Measurements from ENCODE around the gene UCK1. TPM values are rescaled to one million over a fixed set of nuclear protein-coding genes. Genes with fewer than 3 reads are reported as not detected.

Gene UCK1
- total RNA-seq (2014; rRNA removed; shearing (Covaris generic)), result 20.3 and 21.3 TPM in 2 replicates

DNA sequence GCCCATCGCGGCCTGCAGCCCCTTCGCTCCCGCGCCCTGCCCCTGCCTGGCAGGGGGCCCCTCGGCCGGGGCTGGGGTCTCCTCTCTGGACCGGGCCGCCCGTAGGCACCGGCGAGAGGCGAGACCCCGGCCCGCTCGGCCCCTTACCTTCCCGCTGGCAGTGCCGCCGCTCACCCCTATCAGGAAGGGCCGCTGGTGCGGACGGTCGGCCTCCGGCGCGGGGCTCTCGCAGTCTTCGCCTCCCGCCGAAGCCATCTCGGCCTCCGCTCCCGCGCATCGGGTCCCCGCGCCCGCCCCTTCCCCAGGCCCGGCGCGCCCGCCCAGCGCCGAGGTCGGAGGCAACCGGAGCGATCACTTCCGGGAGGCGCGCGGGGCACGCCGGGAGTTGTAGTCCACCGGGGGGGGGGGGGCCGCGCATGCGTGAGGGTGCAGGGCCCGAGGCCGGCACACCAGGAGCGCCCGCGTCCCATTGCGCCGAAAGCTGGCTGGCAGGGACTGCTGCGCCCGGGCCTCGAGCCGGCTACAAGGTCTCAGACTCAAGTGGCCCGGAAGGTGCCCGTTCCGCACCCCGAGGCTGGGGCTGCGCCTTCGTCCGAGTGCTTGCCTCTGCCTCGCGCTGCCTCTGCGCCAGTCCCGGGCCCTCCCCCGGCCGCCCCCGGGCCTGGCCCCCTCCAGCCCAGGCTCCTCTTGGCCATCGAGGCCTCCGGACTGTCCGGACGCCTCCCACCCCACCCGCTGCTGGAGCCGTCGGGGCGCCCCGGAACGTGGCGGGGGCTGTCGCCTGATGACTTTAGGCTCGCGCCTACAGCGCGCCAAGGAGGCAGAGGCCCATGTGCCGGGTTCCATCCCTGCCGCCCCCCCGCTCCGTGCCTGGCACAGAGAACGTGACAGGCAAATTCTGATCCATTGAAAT is at the start of gene UCK1:
Gene UCK1 (minus strand): TSS at position 344 of the 913 bp plus-strand sequence. CDS start 89 bp downstream, at position 255.
- peak; percentile 60 for DNase-seq (ENCODE audit: low spot score)

DNA sequence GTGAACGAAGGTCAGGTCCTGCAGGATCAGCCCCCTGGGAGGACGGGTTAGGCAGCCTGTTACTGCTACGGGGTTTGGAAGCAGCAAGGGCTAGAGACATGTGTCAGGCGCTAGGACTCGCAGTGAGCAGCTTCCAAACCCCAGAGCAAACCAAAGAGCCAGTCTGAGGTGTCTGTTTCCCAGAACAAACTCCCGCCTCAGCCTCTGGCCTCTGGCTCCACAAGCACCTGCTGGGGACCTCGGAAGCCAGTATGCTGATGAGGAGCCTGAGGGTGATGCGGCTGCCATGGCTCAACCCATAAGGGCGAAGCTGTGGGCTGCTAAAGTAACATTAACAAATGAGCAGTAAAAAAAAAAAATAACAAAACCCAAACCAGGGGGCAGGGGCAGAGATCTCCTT is 49.3 kb upstream of the UCK1 start:
- no peak for DNase-seq (ENCODE audit: low spot score)

DNA sequence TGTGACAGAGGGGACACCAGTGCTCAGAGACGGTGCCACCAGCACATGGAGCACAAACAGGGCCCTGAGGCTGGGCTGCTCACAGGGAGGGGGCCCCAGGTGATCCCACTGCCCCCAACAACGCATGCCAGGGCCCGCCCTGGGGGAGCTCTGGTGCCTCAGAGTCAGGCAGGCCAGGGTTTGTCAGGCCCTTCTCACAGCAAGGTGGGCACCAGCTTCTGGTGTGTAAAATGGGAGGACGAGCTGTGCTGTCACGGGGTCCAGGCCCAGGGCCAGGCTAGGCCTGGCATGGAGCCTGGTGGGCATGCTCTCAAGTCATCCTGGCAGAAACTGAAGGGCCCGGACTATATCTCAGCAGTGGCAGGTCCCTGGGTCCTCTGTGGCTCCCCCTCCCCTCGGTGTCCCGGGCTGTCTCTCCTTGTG is 48.7 kb upstream of the UCK1 start:
- no peak for DNase-seq (ENCODE audit: low spot score)

DNA sequence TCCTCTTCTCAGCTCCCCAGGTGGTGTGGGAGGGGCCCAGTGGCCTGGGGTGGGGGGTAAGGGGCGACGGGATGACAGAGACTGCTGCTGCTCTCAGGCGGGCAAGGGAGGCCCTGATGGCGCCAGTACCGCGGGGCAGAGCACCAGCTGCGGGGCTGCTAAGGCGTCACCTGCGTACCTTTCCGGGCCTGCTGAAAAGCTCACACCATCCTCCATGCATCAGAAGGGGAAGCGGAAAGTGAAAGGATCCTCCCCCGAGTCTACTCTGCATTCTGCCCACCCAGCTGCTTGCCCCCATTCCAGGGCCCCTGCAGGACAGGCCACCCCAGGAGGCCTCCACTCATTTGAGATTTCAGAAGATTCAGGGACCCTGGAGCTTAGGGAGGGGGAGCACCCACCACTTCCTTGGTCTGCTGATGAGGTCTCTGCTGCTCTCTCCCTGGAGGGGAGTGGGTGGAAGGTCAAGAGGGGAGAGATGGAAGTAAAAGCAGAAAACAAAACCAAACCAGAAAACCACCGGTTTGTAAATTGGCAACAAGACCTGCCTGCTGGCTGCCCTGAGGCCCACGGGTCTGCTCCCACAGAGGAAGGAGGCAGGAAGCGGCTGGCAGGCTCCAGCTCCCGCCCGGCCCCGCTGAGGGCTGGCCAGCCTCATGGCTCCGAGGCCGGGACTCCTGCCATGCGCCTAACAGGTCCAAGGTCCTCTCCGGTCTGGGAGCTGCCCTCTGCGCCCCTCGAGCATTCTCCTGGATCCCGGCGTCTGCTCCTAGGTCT is 47.9 kb upstream of the UCK1 start:
- no peak for DNase-seq (ENCODE audit: low spot score)

DNA sequence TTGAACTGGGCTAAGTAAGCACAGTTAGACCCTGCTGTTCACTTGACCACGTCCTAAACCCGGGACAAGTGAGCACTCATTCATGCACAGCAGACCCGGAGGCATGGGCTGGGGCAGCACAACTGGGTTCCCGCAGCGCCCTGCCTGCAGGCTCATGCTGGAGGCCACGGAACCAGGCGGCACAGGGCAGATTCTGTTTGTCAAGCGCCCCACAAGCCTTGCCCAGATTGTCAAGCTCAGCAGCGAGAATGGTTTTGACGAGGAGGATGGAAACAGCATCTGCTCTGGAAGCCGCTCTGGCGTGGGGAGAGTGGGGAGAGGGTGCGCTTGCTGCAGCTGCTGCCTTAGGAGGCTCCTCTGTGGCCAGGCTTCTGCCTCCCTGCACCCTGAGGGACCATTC is 47.0 kb upstream of the UCK1 start:
- DNase-seq (ENCODE audit: low spot score), result no peak

DNA sequence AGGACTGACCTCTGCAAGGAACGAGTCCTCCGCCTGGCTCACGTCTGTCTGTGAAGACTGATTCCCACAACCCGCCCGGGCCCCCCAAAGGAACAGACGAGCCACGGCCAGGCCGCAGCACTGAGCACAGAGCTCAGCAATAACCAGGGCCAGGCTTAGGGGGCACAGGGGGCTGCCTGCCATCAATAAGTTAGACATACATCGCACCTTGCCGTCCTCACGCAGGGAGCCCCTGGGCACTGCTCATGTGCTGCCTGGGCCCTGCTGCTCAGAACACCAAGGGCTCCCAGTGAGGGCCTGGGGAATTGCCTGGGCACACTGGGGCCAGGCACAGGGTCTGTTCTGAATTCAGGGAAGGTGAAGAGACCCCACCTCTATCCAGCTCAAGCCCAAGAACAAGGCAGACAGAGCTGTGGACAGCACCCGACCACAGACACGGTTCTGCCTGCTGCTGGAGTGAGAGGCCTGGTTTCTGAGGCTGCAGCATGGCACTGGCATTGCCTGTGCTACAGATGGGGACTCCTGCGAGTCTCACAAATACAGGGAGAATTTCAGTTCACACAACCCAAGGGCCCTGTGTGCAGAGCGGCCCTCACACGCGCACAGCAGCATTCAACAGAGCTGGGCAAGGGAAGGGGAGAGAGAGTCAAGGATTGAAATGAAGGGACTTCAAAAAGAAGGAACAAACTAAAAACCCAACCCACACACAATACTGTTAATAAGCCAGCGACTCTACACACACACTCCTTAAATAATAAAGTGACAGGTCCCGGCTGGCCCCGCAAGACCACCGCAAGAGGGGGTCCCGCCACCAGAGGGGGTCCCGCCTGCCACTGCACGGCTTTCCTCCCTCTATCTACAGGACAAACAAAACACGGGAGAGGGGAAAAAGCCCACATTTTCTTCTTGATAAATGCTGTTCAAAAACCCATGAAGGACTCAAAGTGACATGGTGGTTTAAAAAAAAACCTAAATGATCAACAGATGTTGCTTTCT is 46.2 kb upstream of the UCK1 start:
- DNase-seq (ENCODE audit: low spot score), result no peak

DNA sequence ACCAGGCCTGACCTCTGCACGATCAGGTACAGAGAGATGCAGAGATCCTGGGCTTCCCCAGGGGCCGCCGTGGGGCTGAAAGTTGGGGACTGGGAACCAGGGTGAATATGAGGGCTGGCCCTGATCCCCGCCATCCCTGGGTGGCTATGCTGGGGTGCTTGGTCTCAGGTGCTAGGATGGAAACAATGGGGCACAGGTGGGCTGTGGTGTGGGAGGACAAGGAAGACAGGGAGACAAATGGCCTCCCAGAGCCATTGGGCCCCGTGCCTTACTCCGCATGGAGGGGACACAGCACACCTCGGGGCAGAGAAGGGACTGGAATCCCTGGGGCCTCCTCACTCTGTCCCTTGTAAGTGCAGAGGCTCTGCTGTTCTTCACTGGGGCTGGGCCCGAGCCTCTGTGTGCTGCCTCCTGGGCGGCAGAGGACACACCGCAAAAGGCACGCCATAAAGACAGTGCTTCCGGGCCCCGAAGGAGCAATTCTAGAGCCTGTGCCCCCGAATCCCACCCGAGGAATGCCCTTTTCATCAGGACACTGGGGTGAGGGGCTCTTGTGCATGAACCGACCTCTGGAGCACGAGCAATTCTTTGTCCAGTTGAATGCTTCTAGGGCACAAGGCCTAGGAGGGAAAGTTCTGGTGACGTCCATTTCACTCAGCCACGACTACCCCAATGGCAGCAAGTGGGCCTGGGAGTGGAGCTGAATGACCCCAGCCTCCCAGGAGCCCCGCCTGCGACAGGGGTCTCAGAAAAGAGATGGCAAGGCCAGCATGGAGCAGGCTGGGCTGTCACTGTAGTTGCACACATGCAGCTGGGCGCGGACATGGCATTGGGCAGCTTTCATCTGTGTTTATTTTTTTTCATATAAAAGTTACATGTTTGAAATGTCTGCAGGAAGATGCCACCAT is 45.1 kb upstream of the UCK1 start:
- no peak for DNase-seq (ENCODE audit: low spot score)

DNA sequence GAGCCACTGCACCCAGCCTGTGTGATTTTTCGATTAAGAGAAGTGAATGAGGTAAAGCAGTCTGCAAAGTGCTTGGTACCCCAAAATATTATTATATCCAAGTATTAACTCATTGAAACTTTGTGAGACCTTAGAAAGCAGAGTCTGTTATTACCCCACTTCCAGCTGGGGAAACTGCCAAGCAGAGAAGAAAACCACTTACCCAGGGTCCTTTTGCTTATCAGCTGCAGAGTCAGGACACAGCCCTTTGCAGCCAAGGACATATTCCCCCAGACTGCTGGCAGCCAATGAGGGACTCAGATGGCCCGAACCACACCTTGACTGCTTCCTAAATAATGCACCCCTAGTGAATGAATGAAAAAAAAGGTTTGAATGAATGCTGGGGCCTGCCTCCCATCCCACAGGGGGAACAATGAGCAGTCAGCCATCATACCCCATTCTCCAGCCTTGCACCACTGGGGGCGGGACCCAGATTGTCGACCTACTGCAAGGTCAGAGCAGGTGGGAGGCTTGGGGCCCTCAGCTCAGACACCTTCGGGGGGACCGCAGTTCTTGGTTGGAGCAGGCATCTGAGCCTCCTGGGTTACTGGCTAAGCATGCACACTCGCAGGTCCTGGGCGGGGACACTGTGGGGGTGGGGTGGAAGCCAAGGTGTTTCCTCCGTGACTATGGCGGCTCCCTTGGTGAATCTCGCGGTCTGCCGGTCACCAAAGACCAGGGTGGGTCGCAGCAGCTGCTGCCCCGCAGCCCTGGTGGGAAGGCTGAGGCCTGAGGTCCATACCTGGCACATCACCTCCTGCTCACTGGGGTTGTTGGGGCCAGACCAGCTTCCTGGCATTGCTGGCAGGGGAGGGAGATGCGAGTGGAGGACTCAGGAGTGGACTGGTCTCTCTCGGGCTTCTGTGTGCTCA is 43.9 kb upstream of the UCK1 start:
- DNase-seq (ENCODE audit: low spot score), result no peak

DNA sequence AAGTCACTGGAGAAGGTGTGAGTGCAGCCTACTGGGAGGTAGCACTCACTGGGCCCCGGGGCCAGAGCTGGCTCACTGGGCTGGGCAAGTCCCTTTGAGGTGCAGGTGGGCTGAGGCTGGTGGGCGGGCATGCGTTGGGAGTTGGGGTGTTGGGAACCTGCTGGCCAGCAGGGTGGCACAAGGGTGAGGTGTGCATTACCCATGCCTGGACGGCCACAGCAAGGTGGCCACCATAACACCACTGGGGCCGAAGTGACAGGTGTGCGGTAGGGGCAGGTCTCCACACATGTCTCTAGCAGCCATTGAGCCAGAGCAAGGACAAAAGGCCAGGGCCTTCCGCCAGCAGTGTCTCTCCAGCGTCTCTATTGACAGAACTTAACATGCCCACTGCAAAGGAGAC is 36.8 kb upstream of the UCK1 start:
- DNase-seq (ENCODE audit: low spot score), result peak; percentile 1

DNA sequence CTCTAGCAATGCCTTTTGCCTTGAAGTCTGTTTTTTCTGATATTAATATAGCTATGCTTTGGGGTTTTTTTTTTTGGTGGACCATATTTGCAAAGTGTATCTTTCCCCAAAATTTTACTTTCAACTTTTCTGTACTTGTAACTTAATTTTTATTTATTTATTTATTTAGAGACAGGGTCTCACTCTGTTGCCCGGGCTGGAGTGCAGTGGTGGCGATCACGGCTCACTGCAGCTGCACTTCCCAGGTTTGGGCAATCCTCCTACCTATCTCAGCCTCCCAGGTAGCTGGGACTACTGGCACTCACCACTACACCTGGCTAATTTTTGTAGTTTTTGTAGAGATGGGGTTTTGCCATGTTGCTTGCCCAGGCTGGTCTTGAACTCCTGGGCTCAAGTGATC is 35.1 kb upstream of the UCK1 start:
- DNase-seq (ENCODE audit: low spot score), result no peak

DNA sequence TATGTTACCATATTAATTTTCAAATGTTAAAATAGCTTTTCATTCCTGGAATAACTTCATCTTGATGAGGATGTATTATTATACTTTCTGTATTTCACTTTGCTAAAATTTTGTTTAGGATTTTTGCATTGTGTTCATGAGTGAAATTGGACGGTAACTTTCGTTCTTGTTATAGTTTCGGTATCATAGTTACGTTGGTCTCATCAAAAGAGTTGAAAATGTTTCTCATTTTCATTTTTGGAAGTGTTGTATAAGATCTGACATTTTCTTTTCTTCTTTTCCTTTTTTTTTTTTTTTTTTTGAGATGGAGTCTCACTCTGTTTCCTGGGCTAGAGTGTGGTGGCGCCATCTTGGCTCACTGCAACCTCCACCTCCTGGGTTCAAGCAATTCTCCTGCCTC is 34.3 kb upstream of the UCK1 start:
- no peak for DNase-seq (ENCODE audit: low spot score)

DNA sequence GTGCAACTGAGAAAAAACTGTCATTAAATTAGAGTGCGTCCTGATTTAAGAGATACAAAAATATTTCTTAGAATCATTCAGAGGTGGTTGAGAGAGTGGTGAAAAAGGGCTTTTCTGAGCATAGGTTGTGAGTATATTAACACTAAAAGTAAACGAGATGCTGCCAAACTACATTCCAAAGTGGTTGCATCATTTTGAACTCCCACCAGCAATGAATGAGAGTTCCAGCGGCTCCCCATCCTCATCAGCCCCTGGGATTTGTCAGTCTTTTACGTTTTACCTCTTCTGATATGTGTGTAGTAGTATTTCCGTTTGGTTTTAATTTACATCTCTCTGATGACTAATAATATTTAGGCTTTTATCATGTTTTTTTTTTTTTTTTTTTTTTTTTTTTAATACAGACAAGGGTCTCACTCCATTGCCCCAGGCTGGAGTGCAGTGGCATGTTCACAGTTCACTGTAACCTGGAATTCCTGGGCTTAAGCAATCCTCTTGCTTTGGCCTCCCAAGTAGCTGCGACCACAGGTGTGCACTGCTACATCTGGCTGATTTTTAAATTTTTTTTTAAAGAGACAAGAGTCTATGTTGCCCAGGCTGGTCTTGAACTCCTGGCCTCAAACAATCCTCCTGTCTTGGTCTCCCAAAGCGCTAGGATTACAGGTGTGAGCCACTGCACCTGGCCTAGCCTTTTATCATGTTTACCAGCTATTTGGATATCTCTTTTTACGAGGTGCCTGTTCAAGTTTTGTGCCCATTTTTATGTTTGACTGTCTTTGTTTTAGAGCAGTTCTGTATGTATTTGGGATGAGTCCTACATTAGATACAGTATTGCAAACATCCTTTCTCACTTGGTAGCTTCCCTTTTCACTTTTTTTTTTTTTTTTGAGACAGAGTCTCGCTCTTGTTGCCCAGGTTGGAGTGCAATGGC is 31.2 kb upstream of the UCK1 start:
- DNase-seq (ENCODE audit: low spot score), result no peak

DNA sequence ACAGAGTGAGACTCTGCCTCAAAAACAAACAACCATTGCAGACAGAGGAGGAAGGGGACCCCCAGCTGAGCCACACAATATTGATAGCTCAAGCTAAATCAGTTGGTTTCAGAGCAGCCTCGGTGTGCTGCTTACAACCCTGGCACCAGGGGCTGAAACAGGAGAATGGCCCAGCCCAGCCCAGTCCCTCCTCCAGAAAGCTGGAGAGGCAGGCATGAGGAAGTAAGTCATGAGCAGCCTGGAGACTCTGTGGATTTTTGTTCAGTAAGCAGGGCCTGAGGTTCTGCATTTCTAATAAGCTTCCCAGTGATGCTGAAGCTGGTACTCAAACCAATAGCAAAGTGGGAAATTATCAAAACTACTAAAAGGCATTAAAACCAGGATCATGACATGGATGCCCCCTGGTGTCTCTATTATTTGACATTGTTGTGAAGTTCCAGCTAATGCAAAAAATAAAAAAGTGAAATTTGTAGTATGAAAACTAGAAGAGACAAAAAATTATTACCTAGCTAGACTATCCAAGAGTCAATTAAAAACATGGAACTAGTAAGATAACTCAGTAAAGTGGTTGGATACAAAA is 28.4 kb upstream of the UCK1 start:
- no peak for DNase-seq (ENCODE audit: low spot score)

DNA sequence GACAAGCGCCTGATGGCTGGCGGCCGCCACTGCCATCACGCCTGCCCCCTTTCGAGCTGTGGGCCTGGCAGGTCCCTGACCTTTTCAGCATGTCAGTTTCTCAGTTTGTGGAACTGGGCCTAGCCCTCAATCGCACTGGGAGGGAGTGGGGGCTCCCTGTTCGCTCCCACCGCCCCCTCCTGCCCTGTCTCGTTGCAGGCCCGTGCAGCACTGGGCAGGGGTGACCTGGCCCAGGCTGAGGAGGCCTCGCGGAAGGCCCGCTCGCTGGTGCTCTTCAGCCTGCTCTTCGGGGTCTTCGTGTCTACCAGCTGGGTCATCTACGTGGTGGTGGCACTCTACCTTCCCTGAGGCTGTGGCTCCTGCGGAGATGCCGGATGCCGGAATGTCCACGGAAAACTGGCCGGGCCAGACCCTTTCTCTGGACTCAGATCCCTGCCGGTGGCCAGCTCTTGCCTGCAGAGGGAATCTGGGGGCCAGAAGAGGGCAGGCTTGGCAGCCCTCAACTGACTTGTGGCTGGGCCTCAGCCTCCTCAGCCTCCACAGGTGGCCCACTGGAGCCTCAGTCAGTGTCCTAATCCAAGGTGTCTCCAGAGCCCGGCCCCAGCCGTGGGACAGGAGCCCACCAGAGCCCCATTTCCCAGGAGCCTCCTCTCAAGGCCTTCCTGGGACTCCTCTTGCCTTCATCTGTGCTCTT is 26.9 kb upstream of the UCK1 start:
- no peak for DNase-seq (ENCODE audit: low spot score)

DNA sequence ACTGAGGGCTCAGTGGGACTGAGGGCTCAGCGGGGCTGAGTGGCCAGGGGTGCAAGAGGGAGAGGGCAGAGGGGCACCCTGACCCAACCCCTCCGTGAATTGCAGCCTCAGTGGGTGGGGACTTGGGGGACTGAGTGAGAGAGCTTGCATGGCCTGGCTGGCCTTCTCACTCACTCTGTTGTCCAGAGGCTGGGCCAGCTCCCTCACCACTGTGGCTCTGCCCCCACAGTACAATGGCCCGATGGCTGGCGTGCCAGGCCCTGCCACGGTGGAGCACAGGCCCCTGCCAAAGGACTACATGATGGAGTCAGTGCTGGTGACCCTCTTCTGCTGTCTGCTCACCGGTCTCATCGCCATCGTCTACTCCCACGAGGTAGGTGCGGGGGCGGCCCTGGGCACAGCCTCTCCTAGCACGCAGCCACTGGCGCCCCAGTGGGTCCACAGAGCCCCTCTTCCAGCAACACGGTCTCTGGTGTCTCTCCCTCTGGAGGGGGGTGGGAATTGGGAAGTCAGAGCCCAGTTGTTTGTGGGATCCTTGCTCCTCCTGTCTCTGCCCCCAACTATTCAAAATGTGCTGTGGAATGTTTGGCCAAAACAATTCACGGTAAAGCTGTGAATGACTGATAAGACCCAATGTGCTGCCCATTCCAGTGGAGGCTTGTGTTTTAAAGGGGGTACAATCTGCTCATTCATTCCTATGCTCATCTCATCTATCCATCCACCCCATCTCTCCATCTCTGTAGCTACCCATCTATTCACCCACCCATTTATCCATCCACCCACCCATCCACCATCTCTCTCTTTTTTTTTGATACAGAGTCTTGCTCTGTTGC is 25.0 kb upstream of the UCK1 start:
- no peak for DNase-seq (ENCODE audit: low spot score)

DNA sequence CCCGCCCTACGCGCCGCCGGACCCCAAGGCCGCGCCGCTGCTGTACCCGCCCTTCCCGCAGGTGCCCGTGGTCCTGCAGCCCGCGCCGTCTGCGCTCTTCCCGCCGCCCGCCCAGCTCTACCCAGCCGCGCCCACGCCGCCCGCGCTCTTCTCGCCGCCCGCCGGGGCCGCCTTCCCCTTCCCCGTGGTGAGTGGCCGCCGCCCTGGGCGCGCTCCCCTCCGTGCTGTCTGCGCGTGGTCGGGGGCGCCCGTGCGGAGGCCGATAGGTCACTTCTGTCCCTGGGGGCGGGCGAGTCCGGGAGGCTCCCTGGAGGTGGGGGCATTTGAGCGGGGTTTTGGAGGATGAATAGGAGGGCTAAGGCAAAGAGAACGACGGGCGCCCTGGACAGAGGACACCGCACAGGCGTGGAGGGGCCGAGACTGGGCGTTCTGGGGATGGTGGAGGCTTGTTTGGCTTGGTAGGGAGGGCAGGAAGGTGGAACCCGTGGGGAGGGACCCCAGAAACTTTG is 23.8 kb upstream of the UCK1 start:
- DNase-seq (ENCODE audit: low spot score), result no peak

Measured in H4 (cell line).